Mesenchymal stem cell (in vitro differentiated cells and primary cell): Measurements from ENCODE around the gene KCNK17.

Source experiments
- DNase-seq: peaks from one replicate; pipeline ENCODE4 v3.0.0-alpha.2; 2013
- H2AFZ ChIP-seq: one replicate; pipeline ENCODE4 v1.6.1; 2013; ENCODE audit warnings: low read depth, mild to moderate bottlenecking, control low read depth, inconsistent platforms, low read length, moderate library complexity
- H2AK5ac ChIP-seq: 2 replicates; pipeline ENCODE4 v1.6.1; 2013; ENCODE audit warnings: low read length, moderate library complexity, mild to moderate bottlenecking, inconsistent platforms; ENCODE audit not compliant: severe bottlenecking
- H2BK120ac ChIP-seq: one replicate; pipeline ENCODE4 v1.6.1; 2013; ENCODE audit warnings: low read depth, mild to moderate bottlenecking, inconsistent platforms, low read length, moderate library complexity
- H2BK12ac ChIP-seq, 2 experiments: one replicate each; pipeline ENCODE4 v1.6.1; 2013; ENCODE audit warnings: inconsistent platforms in 2 of 2, low read length in 2 of 2, mild to moderate bottlenecking in 2 of 2, moderate library complexity in 2 of 2, control low read depth in 1 of 2
- H2BK15ac ChIP-seq: one replicate; pipeline ENCODE4 v1.6.1; 2013; ENCODE audit warnings: mild to moderate bottlenecking, low read depth, inconsistent platforms; ENCODE audit not compliant: poor library complexity, severe bottlenecking
- H2BK5ac ChIP-seq: 2 replicates; pipeline ENCODE4 v1.6.1; 2013; ENCODE audit warnings: low read depth, mild to moderate bottlenecking, low read length, control low read depth, inconsistent platforms; ENCODE audit not compliant: poor library complexity, severe bottlenecking
- H3K14ac ChIP-seq, 2 experiments: one replicate each; pipeline ENCODE4 v1.6.1; 2013; ENCODE audit warnings: inconsistent platforms in 2 of 2, low read length in 2 of 2, control low read depth in 1 of 2, mild to moderate bottlenecking in 1 of 2, moderate library complexity in 1 of 2
- H3K18ac ChIP-seq, 2 experiments: one replicate each; pipeline ENCODE4 v1.6.1; 2013; ENCODE audit warnings: inconsistent platforms in 2 of 2, low read length in 2 of 2, control low read depth in 1 of 2, low read depth in 1 of 2, mild to moderate bottlenecking in 1 of 2
- H3K23ac ChIP-seq, 2 experiments: one replicate each; pipeline ENCODE4 v1.6.1; 2013; ENCODE audit warnings: inconsistent platforms in 2 of 2, low read length in 2 of 2, mild to moderate bottlenecking in 2 of 2, moderate library complexity in 2 of 2, control low read depth in 1 of 2
- H3K27ac ChIP-seq: 2 replicates; pipeline ENCODE4 v1.5.1; 2013; ENCODE audit warnings: mild to moderate bottlenecking, moderate library complexity, low read length, control low read depth, inconsistent platforms; ENCODE audit not compliant: poor library complexity, severe bottlenecking
- H3K27me3 ChIP-seq, 2 experiments: 2 replicates each; pipeline versions ENCODE4 v1.6.1 to v1.7.0; 2013; ENCODE audit warnings: low read length in 2 of 2, mild to moderate bottlenecking in 2 of 2, moderate library complexity in 2 of 2, control low read depth in 1 of 2, inconsistent platforms in 1 of 2; ENCODE audit not compliant: control insufficient read depth in 1 of 2, insufficient read depth in 1 of 2
- H3K36me3 ChIP-seq, 2 experiments: 2 replicates each; pipeline versions ENCODE4 v1.6.1 to v1.7.0; 2013; ENCODE audit warnings: low read length in 2 of 2, control low read depth in 1 of 2, inconsistent platforms in 1 of 2, low read depth in 1 of 2, mild to moderate bottlenecking in 1 of 2; ENCODE audit not compliant: insufficient read depth in 2 of 2, control insufficient read depth in 1 of 2
- H3K4ac ChIP-seq, 2 experiments: one replicate each; pipeline ENCODE4 v1.6.1; 2013; ENCODE audit warnings: inconsistent platforms in 2 of 2, low read length in 2 of 2, mild to moderate bottlenecking in 2 of 2, moderate library complexity in 2 of 2, control low read depth in 1 of 2, low read depth in 1 of 2
- H3K4me1 ChIP-seq: 2 replicates; pipeline ENCODE4 v1.6.1; 2013; ENCODE audit warnings: low read depth, low read length, control low read depth; ENCODE audit not compliant: control insufficient read depth, insufficient read depth
- H3K4me2 ChIP-seq: 2 replicates; pipeline ENCODE4 v1.6.1; 2013; ENCODE audit warnings: low read length, mild to moderate bottlenecking, inconsistent platforms; ENCODE audit not compliant: poor library complexity, severe bottlenecking
- H3K4me3 ChIP-seq, 2 experiments: 2 replicates each; pipeline versions ENCODE4 v1.5.1 to v1.7.0; 2013; ENCODE audit warnings: low read length in 2 of 2, mild to moderate bottlenecking in 2 of 2, control low read depth in 1 of 2, low read depth in 1 of 2; ENCODE audit not compliant: insufficient read depth in 1 of 2
- H3K79me1 ChIP-seq: replicated peaks from 2 replicates; pipeline ENCODE4 v1.6.1; 2013; ENCODE audit warnings: mild to moderate bottlenecking, control low read depth, low read length, inconsistent platforms; ENCODE audit not compliant: poor library complexity, severe bottlenecking
- H3K9ac ChIP-seq: 2 replicates; pipeline ENCODE4 v1.7.0; 2013; ENCODE audit warnings: mild to moderate bottlenecking, low read length, moderate library complexity
- H3K9me3 ChIP-seq: 2 replicates; pipeline ENCODE4 v1.7.0; 2013; ENCODE audit warnings: mild to moderate bottlenecking, low read length; ENCODE audit not compliant: control insufficient read depth
- H4K8ac ChIP-seq: one replicate; pipeline ENCODE4 v1.6.1; 2013; ENCODE audit warnings: inconsistent platforms, mild to moderate bottlenecking, low read length, moderate library complexity
- H4K91ac ChIP-seq: one replicate; pipeline ENCODE4 v1.6.1; 2013; ENCODE audit warnings: mild to moderate bottlenecking, low read length, inconsistent platforms
- WGBS: methylation state at CpG from one replicate; pipeline ENCODE4 v1.1.7; 2013; ENCODE audit warnings: mixed read lengths; 5-methylcytosine and 5-hydroxymethylcytosine counted together

KCNK17 gene

DNA sequence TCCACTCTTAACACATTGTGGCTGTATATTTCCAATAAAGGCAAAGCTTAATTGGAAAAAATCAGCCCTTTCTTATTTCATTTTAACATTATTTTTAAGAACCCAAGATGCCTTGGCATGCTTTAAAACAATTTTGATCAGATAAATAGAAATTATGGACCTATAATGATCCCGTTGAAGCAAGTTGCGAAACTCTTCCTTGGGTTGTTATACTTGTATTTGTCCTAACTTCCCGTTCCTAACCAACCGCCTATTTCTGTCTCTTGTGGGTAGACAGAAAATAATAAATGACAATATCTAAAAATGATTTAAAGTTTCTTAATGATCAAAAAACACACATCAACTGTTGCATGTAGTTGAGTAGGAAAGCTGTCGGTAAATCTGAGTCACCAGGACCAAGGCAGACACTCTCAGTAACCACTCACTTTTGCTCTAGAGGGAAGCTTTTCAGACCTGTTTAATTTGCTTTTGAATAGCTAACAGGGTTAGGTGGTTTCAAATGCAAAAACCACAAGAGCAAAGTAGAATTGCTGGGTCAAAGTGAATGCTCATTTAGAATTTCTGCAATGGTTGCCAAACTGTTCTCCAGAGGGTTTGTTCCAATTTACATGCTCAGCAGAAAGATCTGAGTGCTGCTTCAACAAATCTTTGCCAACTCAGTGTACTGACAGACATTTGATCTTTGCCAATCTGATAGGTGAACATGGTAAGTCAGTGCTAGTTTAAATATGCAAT is 50.7 kb downstream of the KCNK17 start:
- no peak overlapping the region for H2BK5ac ChIP-seq
- no peak overlapping the region for H2AFZ ChIP-seq
- no peak overlapping the region for H4K8ac ChIP-seq
- H3K23ac ChIP-seq = no peak overlapping the region
- H3K9ac ChIP-seq = peak overlapping the region; percentile 10
- no peak overlapping the region for H3K18ac ChIP-seq
- H3K4ac ChIP-seq = no peak overlapping the region
- H3K4me3 ChIP-seq = no peak overlapping the region
- no peak overlapping the region for H4K91ac ChIP-seq
- no peak overlapping the region for H3K27ac ChIP-seq
- no CpG with 5 or more reads among the region's 5 CpGs for WGBS
- peaks cover 3 to 17% of the 10 kb centered on the region in 2 experiments for H3K27me3 ChIP-seq
- no peaks in the 10 kb centered on the region for H3K36me3 ChIP-seq
- no peak overlapping the region for H3K4me2 ChIP-seq
- no peak overlapping the region for H3K14ac ChIP-seq
- H3K79me1 ChIP-seq = no peaks in the 10 kb centered on the region
- H3K4me1 ChIP-seq = no peaks in the 10 kb centered on the region
- no peak overlapping the region for H2BK120ac ChIP-seq
- H3K9me3 ChIP-seq = peaks cover 3% of the 10 kb centered on the region
- no peak overlapping the region for H2BK12ac ChIP-seq
- DNase-seq = no peak
- H2AK5ac ChIP-seq = no peak overlapping the region
- H2BK15ac ChIP-seq = no peak overlapping the region

DNA sequence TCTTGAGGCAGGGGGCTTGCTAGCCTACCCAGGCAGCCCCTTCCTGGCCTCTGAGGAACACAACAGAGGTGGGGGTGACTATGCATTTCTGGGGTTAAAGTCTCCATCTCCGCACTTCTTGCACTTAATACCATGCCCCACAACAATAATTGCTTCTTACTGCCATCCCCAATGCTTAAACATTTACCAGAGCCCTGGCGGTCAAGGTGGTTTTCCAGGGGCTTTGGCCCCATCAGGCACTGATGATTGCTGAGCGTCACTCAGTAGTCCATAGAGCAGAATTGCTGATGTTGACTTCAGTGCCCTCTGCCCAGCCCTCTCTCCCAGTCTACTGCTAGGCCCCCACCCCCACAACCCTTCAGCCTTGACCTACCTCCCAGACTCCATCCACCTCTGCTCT is 52.5 kb downstream of the KCNK17 start:
- Histone ChIP-seq H3K18ac (no peak overlapping the region), H2BK5ac (no peak overlapping the region), H4K8ac (no peak overlapping the region), H3K23ac (no peak overlapping the region), H3K79me1 (no peaks in the 10 kb centered on the region), H3K14ac (no peak overlapping the region), H3K27ac (no peak overlapping the region), H2BK15ac (no peak overlapping the region), H3K36me3 (no peaks in the 10 kb centered on the region), H3K4me2 (no peak overlapping the region), H2AFZ (no peak overlapping the region), H3K4me1 (no peaks in the 10 kb centered on the region), H4K91ac (no peak overlapping the region), H2BK120ac (no peak overlapping the region), H3K9me3 (peaks cover 3% of the 10 kb centered on the region), H2BK12ac (no peak overlapping the region), H3K27me3 (peaks cover 3 to 14% of the 10 kb centered on the region in 2 experiments), H3K9ac (no peak overlapping the region), H2AK5ac (no peak overlapping the region), H3K4me3 (no peak overlapping the region), H3K4ac (no peak overlapping the region)
- 74% methylated on average over 3 of the region's 3 CpGs for WGBS
- DNase-seq = no peak

- Histone ChIP-seq H3K18ac (no peak overlapping the region), H2AK5ac (no peak overlapping the region), H4K8ac (no peak overlapping the region), H3K9ac (no peak overlapping the region), H3K27me3 (peaks cover 3 to 14% of the 10 kb centered on the region in 2 experiments), H2BK15ac (no peak overlapping the region), H3K4ac (no peak overlapping the region), H3K14ac (no peak overlapping the region), H3K36me3 (no peaks in the 10 kb centered on the region), H3K4me2 (no peak overlapping the region), H3K27ac (no peak overlapping the region), H2BK12ac (no peak overlapping the region), H2BK5ac (no peak overlapping the region), H3K9me3 (peaks cover 3% of the 10 kb centered on the region), H3K79me1 (no peaks in the 10 kb centered on the region), H3K4me1 (no peaks in the 10 kb centered on the region), H3K23ac (no peak overlapping the region), H2BK120ac (no peak overlapping the region), H2AFZ (no peak overlapping the region), H3K4me3 (no peak overlapping the region), H4K91ac (no peak overlapping the region)
- 75% methylated on average over 2 of the region's 2 CpGs for WGBS
- no peak for DNase-seq
Observed at GRCh38 chr6:39260953-39261352, 53.3 kb downstream of the KCNK17 start.

- no peaks in the 10 kb centered on the region for H3K4me1 ChIP-seq
- no peak overlapping the region for H3K14ac ChIP-seq
- peaks cover 3 to 14% of the 10 kb centered on the region in 2 experiments for H3K27me3 ChIP-seq
- H2BK120ac ChIP-seq = no peak overlapping the region
- no peaks in the 10 kb centered on the region for H3K36me3 ChIP-seq
- H2AK5ac ChIP-seq = no peak overlapping the region
- peaks cover 3% of the 10 kb centered on the region for H3K9me3 ChIP-seq
- no peak overlapping the region for H3K23ac ChIP-seq
- no peak overlapping the region for H3K27ac ChIP-seq
- H3K18ac ChIP-seq = no peak overlapping the region
- H3K4me3 ChIP-seq = no peak overlapping the region
- no peak overlapping the region for H2BK5ac ChIP-seq
- WGBS = 82% methylated on average over 2 of the region's 2 CpGs
- H4K91ac ChIP-seq = no peak overlapping the region
- no peak overlapping the region for H2BK15ac ChIP-seq
- no peak overlapping the region for H4K8ac ChIP-seq
- no peak overlapping the region for H2BK12ac ChIP-seq
- no peak overlapping the region for H3K4me2 ChIP-seq
- H3K9ac ChIP-seq = no peak overlapping the region
- no peak for DNase-seq
- H2AFZ ChIP-seq = no peak overlapping the region
- no peak overlapping the region for H3K4ac ChIP-seq
- no peaks in the 10 kb centered on the region for H3K79me1 ChIP-seq
Observed at GRCh38 chr6:39260456-39260855, 53.8 kb downstream of the KCNK17 start.
